LNCaP clone FGC (cell line): ENCODE results near the gene HPCAL1.

Experiments
- DNase-seq: peaks from one replicate; pipeline ENCODE4 v3.0.0-alpha.2; 2011; ENCODE audit warnings: low read depth
- H3K4me3 ChIP-seq: 2 replicates; pipeline ENCODE4 v1.5.1; 2011; ENCODE audit warnings: mild to moderate bottlenecking, low read depth, low read length, control low read depth
- CTCF ChIP-seq: IDR thresholded peaks from 2 replicates; pipeline ENCODE4 v1.5.1; 2012; ENCODE audit warnings: mild to moderate bottlenecking; ENCODE audit not compliant: control insufficient read depth, insufficient read depth; ENCODE audit errors: extremely low read depth

Gene HPCAL1

GRCh38 chr2:10350761-10351160, 48.1 kb downstream of the HPCAL1 start:
- DNase-seq: no peak
- H3K4me3 ChIP-seq: no peak overlapping the region
- TF ChIP-seq CTCF: no peak

GRCh38 chr2:10352361-10352760, 49.7 kb downstream of the HPCAL1 start:
- H3K4me3 ChIP-seq: no peak overlapping the region
- DNase-seq: no peak
- TF ChIP-seq CTCF: no peak

GRCh38 chr2:10352972-10353371, 50.3 kb downstream of the HPCAL1 start:
- no peak for TF ChIP-seq CTCF
- H3K4me3 ChIP-seq: no peak overlapping the region
- no peak for DNase-seq

- no peak overlapping the region for H3K4me3 ChIP-seq
- TF ChIP-seq CTCF: no peak
- no peak for DNase-seq
These were observed 51.2 kb downstream of the HPCAL1 start for GRCh38 chr2:10353931-10354330.

GRCh38 chr2:10354399-10354798, 51.7 kb downstream of the HPCAL1 start:
- no peak for DNase-seq
- TF ChIP-seq CTCF: no peak
- H3K4me3 ChIP-seq: no peak overlapping the region

GRCh38 chr2:10355471-10356438, 53.1 kb downstream of the HPCAL1 start:
- DNase-seq: no peak
- no peak overlapping the region for H3K4me3 ChIP-seq
- no peak for TF ChIP-seq CTCF

- TF ChIP-seq CTCF: no peak
- DNase-seq: no peak
- no peak overlapping the region for H3K4me3 ChIP-seq
These were observed 53.7 kb downstream of the HPCAL1 start for GRCh38 chr2:10356439-10356811.
